ENCODE measurements around the gene CEMIP2.

The CEMIP2 gene

DNA sequence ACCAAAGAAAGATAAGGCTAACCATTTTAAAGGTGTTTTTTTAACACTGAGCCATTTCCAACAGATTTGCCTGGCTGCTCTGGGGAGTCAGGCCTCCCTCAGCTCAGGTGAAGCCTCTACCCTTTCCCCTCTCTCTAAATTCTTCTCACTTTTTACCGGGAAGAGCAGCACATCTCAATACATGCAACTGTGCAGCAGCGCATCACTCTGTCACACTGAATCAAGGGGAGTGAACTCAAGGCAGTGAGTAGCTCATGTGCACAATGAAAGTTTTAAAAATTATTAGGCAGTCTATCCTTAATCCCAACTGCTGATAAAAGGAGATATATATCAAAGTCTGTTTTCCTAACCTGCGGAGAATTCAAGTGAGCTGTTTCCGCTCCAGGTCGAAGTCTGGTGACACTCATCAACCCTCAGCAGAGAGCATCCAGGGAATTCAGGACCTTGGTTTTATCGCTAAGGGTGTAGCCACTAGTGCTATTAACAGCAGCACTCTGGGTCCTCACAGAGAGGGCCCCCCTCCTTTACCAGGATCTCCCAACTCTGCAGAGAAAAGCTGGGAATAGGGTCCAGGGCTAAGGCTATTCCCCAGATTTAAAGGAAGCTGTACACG, 1.0 kb downstream of the CEMIP2 start:
- in situ Hi-C loops (cut with MboI; ENCODE audit: low sequenced_read_pairs, unreplicated experiment) = loop anchor here (25.0 kb wide), 1 partner anchor 480 kb away; no protein-coding TSS in a partner anchor
- no peak for DNase-seq (ENCODE audit: low spot score)
- TF ChIP-seq, protein P1, sequence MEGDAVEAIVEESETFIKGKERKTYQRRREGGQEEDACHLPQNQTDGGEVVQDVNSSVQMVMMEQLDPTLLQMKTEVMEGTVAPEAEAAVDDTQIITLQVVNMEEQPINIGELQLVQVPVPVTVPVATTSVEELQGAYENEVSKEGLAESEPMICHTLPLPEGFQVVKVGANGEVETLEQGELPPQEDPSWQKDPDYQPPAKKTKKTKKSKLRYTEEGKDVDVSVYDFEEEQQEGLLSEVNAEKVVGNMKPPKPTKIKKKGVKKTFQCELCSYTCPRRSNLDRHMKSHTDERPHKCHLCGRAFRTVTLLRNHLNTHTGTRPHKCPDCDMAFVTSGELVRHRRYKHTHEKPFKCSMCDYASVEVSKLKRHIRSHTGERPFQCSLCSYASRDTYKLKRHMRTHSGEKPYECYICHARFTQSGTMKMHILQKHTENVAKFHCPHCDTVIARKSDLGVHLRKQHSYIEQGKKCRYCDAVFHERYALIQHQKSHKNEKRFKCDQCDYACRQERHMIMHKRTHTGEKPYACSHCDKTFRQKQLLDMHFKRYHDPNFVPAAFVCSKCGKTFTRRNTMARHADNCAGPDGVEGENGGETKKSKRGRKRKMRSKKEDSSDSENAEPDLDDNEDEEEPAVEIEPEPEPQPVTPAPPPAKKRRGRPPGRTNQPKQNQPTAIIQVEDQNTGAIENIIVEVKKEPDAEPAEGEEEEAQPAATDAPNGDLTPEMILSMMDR (IDR thresholded peaks at IDR 0.05; ENCODE audit: borderline replicate concordance, control extremely low read depth, extremely low read depth, insufficient read depth, missing control alignments) = no peak

DNA sequence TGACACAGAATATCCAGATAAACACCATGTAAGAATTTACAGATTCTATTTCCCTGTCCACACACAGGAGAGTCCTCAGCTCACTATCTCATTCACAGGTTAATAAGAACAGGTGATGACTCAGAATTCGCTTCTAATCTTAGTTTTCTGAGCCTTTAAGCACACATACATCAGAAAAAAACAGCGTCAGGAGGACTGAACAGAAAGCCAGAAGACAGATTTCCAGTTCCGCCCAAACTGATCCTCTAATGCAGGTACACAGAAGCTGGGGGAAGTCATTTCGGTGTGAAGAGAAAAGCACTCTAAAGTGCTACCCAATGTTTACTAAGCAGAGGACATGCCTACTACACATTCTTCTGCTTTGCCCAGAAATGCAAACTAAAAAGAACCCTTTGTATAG, 1.6 kb downstream of the CEMIP2 start:
- in situ Hi-C loops (cut with MboI; ENCODE audit: low sequenced_read_pairs, unreplicated experiment) = loop anchor here (25.0 kb wide), 1 partner anchor 479 kb away; no protein-coding TSS in a partner anchor
- TF ChIP-seq, protein P1 (IDR thresholded peaks at IDR 0.05; ENCODE audit: borderline replicate concordance, control extremely low read depth, extremely low read depth, insufficient read depth, missing control alignments) = no peak
- DNase-seq (ENCODE audit: low spot score) = peak; percentile 18

DNA sequence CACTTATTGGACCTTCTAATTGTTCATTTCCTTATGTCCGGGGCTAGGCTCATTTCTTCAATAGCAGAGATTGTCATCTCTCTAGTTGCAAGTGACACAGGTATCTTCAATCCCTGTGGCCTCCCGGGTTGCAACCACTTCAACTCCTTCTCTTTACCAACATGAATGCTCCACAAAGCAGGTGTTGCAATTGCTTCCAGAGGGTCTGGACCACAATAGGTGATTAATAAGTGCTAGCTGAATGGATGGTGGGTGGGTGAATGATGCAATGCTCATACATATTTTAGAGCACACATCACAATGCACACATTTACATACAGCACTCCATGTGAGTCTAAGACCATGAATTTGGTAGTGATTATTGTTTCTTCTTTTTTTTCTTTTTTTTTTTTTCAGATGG, 2.6 kb downstream of the CEMIP2 start:
- TF ChIP-seq, protein P1 (IDR thresholded peaks at IDR 0.05; ENCODE audit: borderline replicate concordance, control extremely low read depth, extremely low read depth, insufficient read depth, missing control alignments) = no peak
- no peak for DNase-seq (ENCODE audit: low spot score)
- in situ Hi-C loops (cut with MboI; ENCODE audit: low sequenced_read_pairs, unreplicated experiment) = loop anchor here (25.0 kb wide), 1 partner anchor 478 kb away; no protein-coding TSS in a partner anchor

DNA sequence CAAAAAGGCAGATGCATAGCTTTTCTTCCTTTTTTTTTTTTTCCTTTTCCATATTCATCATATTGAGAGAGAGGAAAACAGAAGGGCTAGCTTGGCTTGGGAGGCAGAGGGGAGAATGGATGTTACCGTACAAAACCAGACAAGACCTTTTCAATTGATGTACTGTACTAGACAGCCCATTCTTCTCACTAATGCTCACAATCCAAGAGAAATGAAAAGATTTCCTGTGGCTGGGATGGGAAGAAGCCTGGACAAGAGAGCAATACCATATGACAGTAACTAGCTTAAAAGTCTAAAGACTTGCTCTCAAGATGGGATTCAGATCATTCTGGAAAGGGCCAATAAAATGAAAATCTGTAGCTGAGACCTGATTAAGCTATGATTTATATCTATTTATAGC, 3.4 kb downstream of the CEMIP2 start:
- DNase-seq (ENCODE audit: low spot score) = no peak
- in situ Hi-C loops (cut with MboI; ENCODE audit: low sequenced_read_pairs, unreplicated experiment) = loop anchor here (25.0 kb wide), 1 partner anchor 478 kb away; no protein-coding TSS in a partner anchor
- TF ChIP-seq, protein P1 (IDR thresholded peaks at IDR 0.05; ENCODE audit: borderline replicate concordance, control extremely low read depth, extremely low read depth, insufficient read depth, missing control alignments) = no peak

DNA sequence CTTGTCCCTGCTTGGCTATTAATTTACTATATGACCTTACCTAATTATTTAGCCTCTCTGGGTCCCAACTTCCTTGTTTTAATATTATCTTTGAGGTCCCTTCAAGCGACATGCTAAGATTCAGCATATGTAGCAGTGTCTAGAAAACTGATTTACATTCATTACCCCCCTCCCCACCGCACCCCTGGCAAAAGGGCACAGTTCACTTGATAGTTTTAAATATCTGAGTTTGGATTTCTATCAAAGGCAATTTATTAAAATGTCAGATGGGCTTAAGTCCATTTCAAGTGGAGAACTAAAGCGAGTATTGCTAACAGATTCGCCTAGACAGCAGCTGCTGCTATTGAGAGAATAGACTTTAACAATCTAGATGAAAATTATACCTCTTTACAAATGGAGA, 3.9 kb downstream of the CEMIP2 start:
- DNase-seq (ENCODE audit: low spot score) = no peak
- in situ Hi-C loops (cut with MboI; ENCODE audit: low sequenced_read_pairs, unreplicated experiment) = loop anchor here (25.0 kb wide), 1 partner anchor 477 kb away; no protein-coding TSS in a partner anchor
- TF ChIP-seq, protein P1 (IDR thresholded peaks at IDR 0.05; ENCODE audit: borderline replicate concordance, control extremely low read depth, extremely low read depth, insufficient read depth, missing control alignments) = no peak

DNA sequence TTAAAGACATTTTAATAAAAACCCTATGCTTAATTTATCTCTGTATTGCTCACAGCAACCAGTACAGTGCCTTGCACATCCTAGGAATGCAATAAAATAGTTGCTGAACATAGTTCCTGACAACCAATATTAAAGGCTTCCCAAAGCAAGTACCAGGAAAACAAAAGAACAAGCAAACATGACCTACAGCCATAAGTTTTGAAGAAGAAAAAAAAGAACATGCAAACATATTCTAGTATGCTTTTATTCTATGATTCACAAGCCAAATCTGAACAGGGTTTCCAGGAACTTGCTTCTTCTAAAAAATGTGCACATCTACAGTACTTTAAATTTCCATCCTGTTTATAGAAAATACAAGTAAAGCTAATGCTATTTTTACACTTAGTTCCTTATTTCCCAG, 4.5 kb downstream of the CEMIP2 start:
- no peak for DNase-seq (ENCODE audit: low spot score)
- TF ChIP-seq, protein P1 (IDR thresholded peaks at IDR 0.05; ENCODE audit: borderline replicate concordance, control extremely low read depth, extremely low read depth, insufficient read depth, missing control alignments) = no peak
- in situ Hi-C loops (cut with MboI; ENCODE audit: low sequenced_read_pairs, unreplicated experiment) = loop anchor here (25.0 kb wide), 1 partner anchor 477 kb away; no protein-coding TSS in a partner anchor
